Erythroblast (primary cell): ENCODE results near the gene DAB2.

Source experiments
- GATA1 ChIP-seq: IDR thresholded peaks from 2 replicates; pipeline ENCODE4 v1.6.1; 2011; ENCODE audit warnings: low read depth, mild to moderate bottlenecking, control low read depth, low read length, moderate library complexity
- POLR2A ChIP-seq: IDR thresholded peaks from 2 replicates; pipeline ENCODE4 v1.6.1; 2011; ENCODE audit warnings: mild to moderate bottlenecking, low read length

DNA sequence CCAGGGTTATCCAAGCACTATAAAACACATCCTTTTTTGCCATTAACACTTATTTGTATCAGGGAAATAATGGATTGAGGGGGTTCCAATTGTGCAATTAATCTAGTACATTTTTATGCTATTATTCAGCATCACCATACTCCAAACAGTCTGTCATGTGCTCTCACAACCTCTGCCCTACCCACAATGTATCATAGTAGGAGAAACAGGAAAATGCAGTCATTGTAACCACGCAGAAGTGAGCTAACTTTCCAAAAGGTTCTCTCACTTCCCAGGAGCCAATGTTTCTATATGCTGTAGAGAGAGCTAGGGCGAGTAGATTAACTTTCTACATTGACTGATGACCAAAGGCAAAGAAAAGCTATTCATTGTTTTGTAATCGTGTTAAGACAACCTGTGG lies 29.8 kb downstream of the DAB2 start:
- TF ChIP-seq POLR2A (no peak), GATA1 (no peak)
